GM23338 (cell line): ENCODE measurements around the gene PPIL1.

Experiments used
- CREB1 ChIP-seq: fragments of 250-450 bp; sonication (Bioruptor Pico); IDR thresholded peaks from 2 replicates; pipeline ENCODE4 v1.5.0; 2020; ENCODE audit warnings: low read depth, mild to moderate bottlenecking, moderate library complexity
- CTCF ChIP-seq, 2 experiments: fragments of 200-600 bp in 1 of 2; sonication (generic) in 1 of 2; conservative IDR thresholded peaks; 2 replicates each; pipeline versions ENCODE4 v1.5.1 to v1.6.1; 2016 to 2017; ENCODE audit warnings: antibody characterized with exemption in 2 of 2, low read depth in 2 of 2, mild to moderate bottlenecking in 2 of 2, moderate library complexity in 1 of 2
- EZH2 ChIP-seq: fragments of 200-600 bp; sonication (generic); IDR thresholded peaks from one replicate; pipeline ENCODE4 v1.8.0; 2017; ENCODE audit warnings: antibody characterized with exemption, mild to moderate bottlenecking, low read depth; ENCODE audit not compliant: unreplicated experiment
- EZH2phosphoT487 ChIP-seq: fragments of 200-600 bp; sonication (generic); IDR thresholded peaks from one replicate; pipeline ENCODE4 v1.8.1; 2018; ENCODE audit warnings: antibody characterized with exemption; ENCODE audit not compliant: unreplicated experiment
- JUNB ChIP-seq: IDR thresholded peaks from one replicate; pipeline ENCODE4 v1.6.1; 2016; ENCODE audit warnings: antibody characterized with exemption; ENCODE audit not compliant: unreplicated experiment
- POLR2AphosphoS5 ChIP-seq: IDR thresholded peaks from 2 replicates; pipeline ENCODE4 v1.6.1; 2016; ENCODE audit warnings: antibody characterized with exemption, low read depth
- TF ChIP-seq, protein P1 (sequence below): IDR thresholded peaks from one replicate; pipeline ENCODE4 v1.6.1; 2018; ENCODE audit warnings: antibody characterized with exemption; ENCODE audit not compliant: unreplicated experiment

GRCh38 chr6:36855750-36856149, 18.9 kb downstream of the PPIL1 start:
- TF ChIP-seq CTCF (conservative IDR thresholded peaks at IDR 0.05; ENCODE audit: low read depth in 2 of 2) = no peak
- no peak for TF ChIP-seq EZH2phosphoT487
- no peak for TF ChIP-seq JUNB
- no peak for TF ChIP-seq EZH2
- TF ChIP-seq, protein P1, sequence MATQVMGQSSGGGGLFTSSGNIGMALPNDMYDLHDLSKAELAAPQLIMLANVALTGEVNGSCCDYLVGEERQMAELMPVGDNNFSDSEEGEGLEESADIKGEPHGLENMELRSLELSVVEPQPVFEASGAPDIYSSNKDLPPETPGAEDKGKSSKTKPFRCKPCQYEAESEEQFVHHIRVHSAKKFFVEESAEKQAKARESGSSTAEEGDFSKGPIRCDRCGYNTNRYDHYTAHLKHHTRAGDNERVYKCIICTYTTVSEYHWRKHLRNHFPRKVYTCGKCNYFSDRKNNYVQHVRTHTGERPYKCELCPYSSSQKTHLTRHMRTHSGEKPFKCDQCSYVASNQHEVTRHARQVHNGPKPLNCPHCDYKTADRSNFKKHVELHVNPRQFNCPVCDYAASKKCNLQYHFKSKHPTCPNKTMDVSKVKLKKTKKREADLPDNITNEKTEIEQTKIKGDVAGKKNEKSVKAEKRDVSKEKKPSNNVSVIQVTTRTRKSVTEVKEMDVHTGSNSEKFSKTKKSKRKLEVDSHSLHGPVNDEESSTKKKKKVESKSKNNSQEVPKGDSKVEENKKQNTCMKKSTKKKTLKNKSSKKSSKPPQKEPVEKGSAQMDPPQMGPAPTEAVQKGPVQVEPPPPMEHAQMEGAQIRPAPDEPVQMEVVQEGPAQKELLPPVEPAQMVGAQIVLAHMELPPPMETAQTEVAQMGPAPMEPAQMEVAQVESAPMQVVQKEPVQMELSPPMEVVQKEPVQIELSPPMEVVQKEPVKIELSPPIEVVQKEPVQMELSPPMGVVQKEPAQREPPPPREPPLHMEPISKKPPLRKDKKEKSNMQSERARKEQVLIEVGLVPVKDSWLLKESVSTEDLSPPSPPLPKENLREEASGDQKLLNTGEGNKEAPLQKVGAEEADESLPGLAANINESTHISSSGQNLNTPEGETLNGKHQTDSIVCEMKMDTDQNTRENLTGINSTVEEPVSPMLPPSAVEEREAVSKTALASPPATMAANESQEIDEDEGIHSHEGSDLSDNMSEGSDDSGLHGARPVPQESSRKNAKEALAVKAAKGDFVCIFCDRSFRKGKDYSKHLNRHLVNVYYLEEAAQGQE = no peak
- no peak for TF ChIP-seq CREB1 (CRISPR knock-in tag)
- no peak for TF ChIP-seq POLR2AphosphoS5
